GM12874 (cell line): Measurements from ENCODE around the gene TRIP13.

ENCODE experiments used
- CTCF ChIP-seq: IDR thresholded peaks from 2 replicates; pipeline ENCODE4 v1.5.1; 2011; ENCODE audit warnings: low read depth, mild to moderate bottlenecking, control low read depth, low read length, moderate library complexity; ENCODE audit not compliant: insufficient read depth

TRIP13 gene

GRCh38 chr5:892394-893136 is at the start of gene TRIP13, which contains the start of gene BRD9:
Gene TRIP13 (plus strand): TSS chr5:892884. CDS start chr5:892999, 115 bp downstream.
Gene BRD9 (minus strand): TSS chr5:892801. CDS start chr5:892657, 144 bp downstream.
- no peak for TF ChIP-seq CTCF

- TF ChIP-seq CTCF: no peak
Measured at GRCh38 chr5:848671-849111, 44.0 kb upstream of the TRIP13 start.

GRCh38 chr5:849651-850301 is 42.9 kb upstream of the TRIP13 start:
- no peak for TF ChIP-seq CTCF

GRCh38 chr5:850511-851006 is 42.1 kb upstream of the TRIP13 start, which contains the start of gene ZDHHC11:
Gene ZDHHC11 (minus strand): TSS chr5:850986. CDS start chr5:850602, 384 bp downstream.
- TF ChIP-seq CTCF: no peak

GRCh38 chr5:851076-851475 is 41.6 kb upstream of the TRIP13 start:
- no peak for TF ChIP-seq CTCF

- TF ChIP-seq CTCF: no peak
Measured at GRCh38 chr5:851553-851952, 41.1 kb upstream of the TRIP13 start.

GRCh38 chr5:852018-852417 is 40.7 kb upstream of the TRIP13 start:
- no peak for TF ChIP-seq CTCF
